Embryonic facial prominence (tissue), 1 donor: Measurements from ENCODE around the gene TXNDC5.
"Not testable (repeated sequence)": the region's sequence is repeated elsewhere in the genome, so short reads cannot be mapped to it uniquely, and the experiment has no call there.

Experiments used
- DNase-seq: peaks from one replicate; pipeline ENCODE4 v3.0.0-alpha.2; 2016; ENCODE audit errors: extremely low spot score

TXNDC5 gene

GRCh38 chr6:7895125-7895423, 15.5 kb downstream of the TXNDC5 start:
- no peak for DNase-seq

DNA sequence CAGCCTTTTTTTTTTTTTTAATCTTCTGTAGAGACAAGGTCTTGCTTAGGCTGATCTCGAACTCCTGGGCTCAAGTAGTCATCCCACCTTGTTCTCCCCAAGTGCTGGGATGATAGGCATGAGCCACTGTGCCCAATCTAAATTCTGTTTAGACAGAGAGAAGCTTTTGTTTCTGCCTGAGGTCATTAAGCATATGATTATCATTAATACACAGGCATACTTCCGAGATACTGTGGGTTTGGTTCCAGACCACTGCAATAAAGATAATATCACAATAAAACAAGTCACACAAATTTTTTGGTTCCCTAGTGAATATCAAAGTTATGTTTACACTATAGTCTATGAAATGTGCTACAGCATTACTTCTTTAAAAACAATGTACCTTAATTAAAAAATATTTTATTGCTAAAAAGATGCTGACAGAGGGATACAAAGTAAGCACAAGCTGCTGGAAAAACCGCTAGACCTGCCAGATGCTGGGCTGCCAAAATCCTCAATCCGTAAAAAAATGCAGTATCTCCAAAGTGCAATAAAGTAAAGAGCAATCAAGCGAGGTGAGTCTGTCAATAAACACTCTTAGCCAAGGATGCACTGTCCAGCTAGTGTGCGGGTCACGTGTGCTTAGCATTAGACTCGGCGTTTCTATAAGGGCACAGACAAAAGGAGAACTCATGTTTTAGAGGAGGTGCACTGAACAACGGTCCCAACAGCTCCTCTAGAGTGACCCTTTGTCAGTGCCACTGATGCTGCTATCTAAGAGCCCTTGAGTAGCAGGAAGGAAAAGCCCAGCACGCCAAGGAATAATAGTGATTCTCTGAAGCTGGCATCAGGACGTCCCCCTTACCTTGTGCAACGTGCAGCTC, 16.1 kb downstream of the TXNDC5 start:
- no peak for DNase-seq

GRCh38 chr6:7893342-7893741, 17.2 kb downstream of the TXNDC5 start:
- no peak for DNase-seq

- DNase-seq = not testable (repeated sequence)
Observed at GRCh38 chr6:7892367-7892766, 18.2 kb downstream of the TXNDC5 start.

- DNase-seq = no peak
Observed at GRCh38 chr6:7891078-7891872, 19.3 kb downstream of the TXNDC5 start.

DNA sequence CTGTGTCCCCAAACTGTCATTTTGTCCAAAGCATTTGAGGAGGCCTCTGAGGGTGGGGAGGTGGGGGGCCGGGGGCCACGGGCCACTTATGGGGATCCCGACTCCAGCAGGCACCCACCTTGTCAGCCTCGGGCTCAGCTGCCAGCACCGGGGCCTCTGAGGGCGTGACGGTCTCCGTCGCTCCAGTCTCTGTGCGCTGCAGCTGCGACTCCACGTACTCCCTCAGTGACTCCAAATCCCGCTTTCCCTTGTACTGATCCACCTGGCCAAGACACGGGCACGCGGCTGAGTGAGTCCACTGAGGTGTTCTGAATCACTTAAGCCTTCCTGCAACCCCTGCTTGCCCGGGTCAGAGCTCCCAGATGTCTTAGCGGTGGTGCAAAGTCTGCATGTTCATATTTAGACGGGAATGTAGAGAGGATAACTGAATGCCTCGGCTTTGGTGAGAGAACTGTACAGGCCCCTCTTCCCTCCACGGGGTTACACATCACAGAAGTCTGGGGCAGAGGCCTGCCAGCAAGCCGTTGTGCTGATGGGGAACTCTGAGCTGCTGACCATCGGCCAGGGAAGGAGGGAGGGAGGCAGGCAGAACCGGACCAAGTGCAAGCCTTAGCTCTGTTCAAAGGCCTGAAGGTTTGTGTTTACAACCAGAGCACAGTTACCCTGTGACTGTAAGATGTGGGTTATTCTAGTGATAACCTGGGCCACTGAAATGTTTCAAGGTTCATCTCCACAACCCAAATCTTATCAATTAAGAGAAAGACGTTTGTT, 21.8 kb downstream of the TXNDC5 start:
- DNase-seq = no peak

GRCh38 chr6:7887278-7887991, 23.2 kb downstream of the TXNDC5 start:
- DNase-seq = no peak

- DNase-seq = no peak
Observed at GRCh38 chr6:7886132-7886531, 24.5 kb downstream of the TXNDC5 start.

DNA sequence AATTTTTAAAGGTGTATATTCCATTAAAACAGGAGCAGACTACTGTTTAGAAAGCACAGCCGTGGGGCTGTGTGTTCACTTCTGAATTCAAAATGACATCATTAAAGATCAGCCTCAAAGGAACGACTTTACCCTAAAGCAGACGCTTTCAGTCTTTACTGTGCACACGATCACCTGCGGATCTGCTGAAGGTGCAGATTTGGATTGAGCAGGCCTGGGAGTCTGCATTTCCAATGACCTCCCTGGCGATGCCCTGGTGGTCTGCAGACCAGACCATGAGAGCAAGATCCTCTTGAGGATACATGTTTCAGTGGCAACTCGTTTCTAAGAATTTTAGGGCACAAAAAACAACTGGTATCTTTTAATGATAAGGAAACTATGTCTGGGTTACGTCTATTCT, 27.2 kb downstream of the TXNDC5 start:
- no peak for DNase-seq

DNA sequence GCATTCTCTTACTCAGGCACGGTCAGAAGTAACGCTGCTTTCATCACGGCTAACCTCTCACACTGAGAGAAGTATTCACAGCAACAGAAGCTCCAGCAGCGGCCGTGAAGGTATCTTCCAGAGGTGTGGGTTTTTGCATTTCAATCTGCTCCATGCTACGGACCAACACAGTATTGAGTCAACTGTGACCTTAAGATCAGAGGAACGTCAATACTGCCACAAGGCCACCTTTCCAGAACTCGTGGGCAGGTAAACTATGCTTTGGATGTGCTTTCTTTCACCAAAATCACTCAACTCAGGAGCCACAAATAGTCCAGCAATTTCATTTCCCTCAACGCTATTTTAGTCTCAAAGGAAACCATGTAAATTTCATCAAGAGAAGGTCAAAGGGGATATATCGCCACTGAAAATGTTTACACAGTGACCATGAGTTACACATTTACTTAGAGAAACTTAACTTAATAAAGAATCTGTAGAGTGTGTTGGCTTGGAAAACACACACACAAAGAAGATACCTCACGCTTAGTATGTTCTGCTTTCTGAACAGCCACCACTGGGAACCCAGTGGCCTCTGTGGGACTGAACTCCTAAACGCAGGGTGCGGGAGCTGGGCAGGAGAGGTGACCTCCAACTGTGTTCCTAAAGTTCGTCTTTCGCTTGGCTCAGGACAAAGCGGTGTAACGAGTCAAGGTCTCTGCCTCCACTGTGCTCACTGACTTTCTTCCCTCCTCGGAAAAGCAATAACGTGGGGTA, 27.9 kb downstream of the TXNDC5 start:
- DNase-seq = no peak

DNA sequence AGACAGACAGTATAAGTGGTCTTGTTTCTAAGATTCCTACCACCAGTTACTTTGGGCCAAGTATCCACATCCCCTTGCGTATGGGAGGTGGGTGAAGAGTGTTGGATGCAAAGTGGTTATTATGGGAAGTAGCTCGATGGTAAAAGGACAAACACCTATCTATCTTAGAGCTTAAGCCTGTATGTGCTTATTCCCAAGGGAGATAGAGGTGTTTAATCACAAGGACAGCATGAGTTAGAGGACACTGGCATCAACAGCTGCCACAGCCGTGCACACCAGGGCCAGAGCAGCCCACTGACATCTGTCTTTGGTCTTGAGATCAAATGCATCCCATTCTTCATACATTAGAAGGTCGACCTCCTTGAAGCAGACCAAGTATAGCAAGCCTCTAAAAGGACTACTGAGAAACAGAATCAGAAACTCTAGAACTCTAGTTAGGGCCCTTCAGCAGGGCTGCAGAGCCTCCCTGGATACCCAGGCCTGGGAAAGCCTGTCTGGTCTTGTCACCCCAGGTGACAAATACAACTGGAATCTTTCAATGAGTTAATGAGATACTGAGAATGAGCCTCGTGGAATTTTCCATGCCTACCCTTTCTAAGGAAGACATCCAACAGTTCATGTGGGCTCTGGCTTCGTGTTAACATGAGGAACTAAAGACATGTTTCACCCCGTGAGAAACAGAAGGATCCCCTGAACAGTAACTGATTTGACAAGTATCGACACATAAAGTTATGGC, 28.7 kb downstream of the TXNDC5 start:
- no peak for DNase-seq

DNA sequence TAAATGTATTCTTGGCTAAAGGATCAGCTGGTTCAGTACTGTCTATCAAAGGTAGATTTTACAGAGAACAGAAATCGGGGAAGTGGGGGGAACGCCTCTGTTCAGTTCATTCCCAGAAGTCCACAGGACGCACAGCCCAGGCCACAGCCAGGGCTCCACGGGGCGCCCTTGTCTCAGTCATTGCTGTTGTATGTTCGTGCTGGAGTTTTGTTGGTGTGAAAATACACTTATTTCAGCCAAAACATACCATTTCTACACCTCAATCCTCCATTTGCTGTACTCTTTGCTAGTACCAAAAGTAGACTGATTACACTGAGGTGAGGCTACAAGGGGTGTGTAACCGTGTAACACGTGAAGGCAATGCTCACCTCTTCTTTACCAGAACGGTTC, 29.9 kb downstream of the TXNDC5 start:
- no peak for DNase-seq

DNA sequence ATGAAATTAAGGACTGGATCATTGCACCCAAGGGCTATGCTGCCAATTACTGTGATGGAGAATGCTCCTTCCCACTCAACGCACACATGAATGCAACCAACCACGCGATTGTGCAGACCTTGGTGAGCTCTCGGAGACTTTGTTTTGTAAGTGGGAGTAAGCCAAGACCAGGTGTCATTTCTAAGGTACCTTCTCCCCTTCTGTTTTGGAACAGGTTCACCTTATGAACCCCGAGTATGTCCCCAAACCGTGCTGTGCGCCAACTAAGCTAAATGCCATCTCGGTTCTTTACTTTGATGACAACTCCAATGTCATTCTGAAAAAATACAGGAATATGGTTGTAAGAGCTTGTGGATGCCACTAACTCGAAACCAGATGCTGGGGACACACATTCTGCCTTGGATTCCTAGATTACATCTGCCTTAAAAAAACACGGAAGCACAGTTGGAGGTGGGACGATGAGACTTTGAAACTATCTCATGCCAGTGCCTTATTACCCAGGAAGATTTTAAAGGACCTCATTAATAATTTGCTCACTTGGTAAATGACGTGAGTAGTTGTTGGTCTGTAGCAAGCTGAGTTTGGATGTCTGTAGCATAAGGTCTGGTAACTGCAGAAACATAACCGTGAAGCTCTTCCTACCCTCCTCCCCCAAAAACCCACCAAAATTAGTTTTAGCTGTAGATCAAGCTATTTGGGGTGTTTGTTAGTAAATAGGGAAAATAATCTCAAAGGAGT, 30.4 kb downstream of the TXNDC5 start:
- DNase-seq = no peak

DNA sequence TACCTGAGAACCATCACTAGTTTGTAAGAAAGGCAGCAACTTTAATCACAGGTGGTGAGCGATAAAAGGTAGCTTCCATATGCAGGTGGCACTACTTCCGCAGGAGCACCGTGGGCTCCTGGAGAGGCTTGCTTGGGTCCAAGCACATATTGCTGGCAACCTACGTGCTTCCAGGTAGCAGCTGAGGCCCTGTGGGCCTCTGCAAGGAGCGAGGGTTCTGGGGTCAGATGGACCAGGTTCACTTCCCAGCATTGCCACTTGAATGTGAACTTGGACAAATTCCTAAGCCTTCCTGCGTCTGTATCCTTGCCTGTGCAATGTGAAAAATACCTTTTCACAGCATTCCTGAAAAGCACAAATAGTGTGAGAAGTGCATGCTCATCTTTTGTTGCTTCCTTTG, 31.0 kb downstream of the TXNDC5 start:
- DNase-seq = no peak

DNA sequence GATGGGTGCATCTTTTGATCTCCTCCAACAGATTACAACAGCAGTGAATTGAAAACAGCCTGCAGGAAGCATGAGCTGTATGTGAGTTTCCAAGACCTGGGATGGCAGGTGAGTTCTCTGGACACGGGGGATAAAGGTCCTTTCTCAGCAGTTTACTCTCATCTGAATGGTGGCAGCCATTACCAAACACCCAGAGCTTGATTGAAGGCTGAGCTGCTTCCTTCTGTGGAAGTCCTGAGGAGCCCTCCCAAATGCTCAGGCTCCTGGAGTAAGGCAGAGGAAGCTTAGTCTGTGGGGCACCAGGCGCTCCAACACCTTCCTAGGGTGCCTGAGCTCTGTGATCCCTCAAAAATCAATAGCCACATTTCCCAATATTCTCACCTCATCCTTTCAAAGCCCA, 31.5 kb downstream of the TXNDC5 start:
- no peak for DNase-seq

DNA sequence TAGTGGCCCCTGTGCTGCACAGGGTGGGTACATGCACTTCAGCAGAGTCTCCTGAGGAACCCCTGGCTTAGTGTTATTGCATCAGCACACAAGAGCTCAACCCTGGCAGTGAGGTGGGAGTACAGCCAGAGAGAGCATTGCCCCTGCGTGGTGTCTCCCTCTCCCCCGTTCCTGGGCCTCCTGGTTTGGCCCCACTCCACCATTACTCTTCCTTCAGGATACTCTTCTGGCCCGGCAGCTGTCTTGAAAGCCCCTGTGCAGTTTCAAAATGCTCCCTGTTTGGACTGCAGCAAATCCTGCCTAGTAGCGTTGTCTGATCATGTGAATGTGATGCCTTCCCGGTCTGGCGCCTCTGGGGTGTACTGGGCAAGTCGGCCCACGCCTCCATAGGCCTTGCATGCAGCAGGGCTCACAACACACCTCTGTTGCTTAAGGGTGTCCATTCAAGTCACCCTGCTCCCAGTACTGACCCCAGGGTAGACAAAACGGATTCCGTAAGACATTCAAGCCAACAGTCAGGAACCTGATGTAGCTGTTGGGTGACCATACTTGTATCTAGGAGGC, 32.1 kb downstream of the TXNDC5 start:
- DNase-seq = no peak

- DNase-seq = no peak
Observed at GRCh38 chr6:7868926-7869325, 41.7 kb downstream of the TXNDC5 start.

DNA sequence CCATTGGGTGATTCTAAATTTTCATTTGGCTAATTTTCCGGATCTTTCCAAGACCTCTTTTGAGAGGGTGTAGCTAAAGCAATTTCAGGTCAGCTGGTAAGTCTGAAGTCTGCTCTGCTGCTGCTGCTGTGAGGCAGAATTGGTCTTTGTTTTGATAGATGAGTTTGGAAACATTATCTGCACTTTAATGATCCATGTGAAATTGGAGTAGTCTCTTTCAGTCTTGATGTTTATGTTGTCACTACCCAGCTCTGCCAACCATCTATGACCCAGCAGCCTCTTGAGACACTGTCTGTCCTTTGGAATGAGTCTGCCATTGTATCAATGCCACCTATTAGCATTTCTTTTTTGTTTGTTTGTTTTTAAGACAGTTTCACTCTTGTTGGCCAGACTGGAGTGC, 44.1 kb downstream of the TXNDC5 start:
- DNase-seq = no peak

GRCh38 chr6:7865781-7866180, 44.8 kb downstream of the TXNDC5 start:
- DNase-seq = no peak
